GM12878 (cell line): ENCODE data around the gene ZNF620. TPM values are rescaled to one million over a fixed set of nuclear protein-coding genes. Genes with fewer than 3 reads are reported as not detected.

ENCODE experiments used
- ATAC-seq: fragments of 200-7000 bp; cut with Tn5 transposase; 3 replicates; pipeline ENCODE4 v1.9.1; 2020; ENCODE audit warnings: mild to moderate bottlenecking, moderate library complexity
- Bru-seq: library from RNA; stranded (reverse); fragments of 400-500 nt; gene quantifications from one replicate; lab custom pipeline; 2021; lab: Mats Ljungman, UMichigan
- BruChase-seq, 2 experiments: library from RNA; stranded (reverse); fragments of 400-500 nt; gene quantifications; one replicate each; lab custom pipeline; 2021; lab: Mats Ljungman, UMichigan
- BruUV-seq: library from RNA; stranded (reverse); fragments of 400-500 nt; replicated peaks from 2 replicates; lab custom pipeline; 2021; lab: Mats Ljungman, UMichigan
- CTCF ChIA-PET: fragments of 300-600 bp; sonication (Branson Sonifier 250); formaldehyde crosslinking; extraction: SDS; loops from one replicate; lab custom pipeline; 2021; ENCODE audit warnings: inconsistent platforms; lab: Yijun Ruan, JAX
- POLR2A ChIA-PET: fragments of 350-600 bp; formaldehyde crosslinking; extraction: SDS; loops from one replicate; lab custom pipeline; 2021; ENCODE audit warnings: inconsistent platforms; lab: Charles Lee
- RAD21 ChIA-PET: fragments of 300-600 bp; sonication (Branson Sonifier 250); formaldehyde crosslinking; loops from one replicate; lab custom pipeline; 2023; ENCODE audit warnings: antibody characterized with exemption; ENCODE audit not compliant: unreplicated experiment; lab: Charles Lee
- SMC1A ChIA-PET: fragments of 300-600 bp; sonication (Branson Sonifier 250); formaldehyde crosslinking; loops from one replicate; lab custom pipeline; 2023; ENCODE audit not compliant: unreplicated experiment, uncharacterized antibody; lab: Charles Lee
- DNase-seq: peaks from one replicate; pipeline ENCODE4 v3.0.0-alpha.2; 2011; ENCODE audit warnings: low read depth, low spot score
- FAIRE-seq: peaks from 3 replicates; lab custom pipeline; 2011; peaks lifted over from hg19 to GRCh38; lab: Jason Lieb, UNC
- H2AFZ ChIP-seq: 2 replicates; pipeline ENCODE4 v1.6.0; 2011; ENCODE audit warnings: low read depth, low read length, control low read depth; ENCODE audit not compliant: control insufficient read depth
- H3K27ac ChIP-seq: 2 replicates; pipeline ENCODE4 v1.5.1; 2011; ENCODE audit warnings: control low read depth; ENCODE audit not compliant: control insufficient read depth, insufficient read depth
- H3K27me3 ChIP-seq, 2 experiments: replicated peaks in 1 of 2; 2 replicates each; pipeline versions ENCODE4 v1.6.0 to v1.6.1; 2011; ENCODE audit warnings: low read length in 1 of 2; ENCODE audit not compliant: control insufficient read depth in 2 of 2, insufficient read depth in 2 of 2
- H3K36me3 ChIP-seq, 2 experiments: 2 replicates each; pipeline ENCODE4 v1.5.1; 2011; ENCODE audit warnings: low read length in 1 of 2; ENCODE audit not compliant: control insufficient read depth in 2 of 2, insufficient read depth in 2 of 2
- H3K4me1 ChIP-seq: 2 replicates; pipeline ENCODE4 v1.6.1; 2011; ENCODE audit warnings: mild to moderate bottlenecking, low read length, moderate library complexity, mixed read lengths; ENCODE audit not compliant: control insufficient read depth, insufficient read depth
- H3K4me2 ChIP-seq: 2 replicates; pipeline ENCODE4 v1.6.0; 2011; ENCODE audit warnings: control low read depth; ENCODE audit not compliant: control insufficient read depth, insufficient read depth
- H3K4me3 ChIP-seq: fragments of 200-600 bp; sonication (generic); 2 replicates; pipeline ENCODE4 v1.5.1; 2016
- H3K79me2 ChIP-seq: 2 replicates; pipeline ENCODE4 v1.6.0; 2011; ENCODE audit warnings: low read length; ENCODE audit not compliant: control insufficient read depth, insufficient read depth
- H3K9ac ChIP-seq: 2 replicates; pipeline ENCODE4 v1.8.0; 2011; ENCODE audit warnings: low read length, control low read depth, mixed read lengths; ENCODE audit not compliant: control insufficient read depth, insufficient read depth
- H3K9me3 ChIP-seq: replicated peaks from 3 replicates; pipeline ENCODE4 v1.5.1; 2011; ENCODE audit warnings: mild to moderate bottlenecking, low read length; ENCODE audit not compliant: control insufficient read depth, insufficient read depth
- H4K20me1 ChIP-seq: 2 replicates; pipeline ENCODE4 v1.6.0; 2011; ENCODE audit not compliant: control insufficient read depth, insufficient read depth
- BHLHE40 ChIP-seq, 2 experiments: fragments of 450-650 bp in 1 of 2; IDR thresholded peaks; 2 replicates each; pipeline ENCODE4 v1.6.1; 2011 to 2017; ENCODE audit warnings: low read depth in 2 of 2, borderline replicate concordance in 1 of 2, improper control_type of control experiment in 1 of 2, low read length in 1 of 2, mild to moderate bottlenecking in 1 of 2
- CREM ChIP-seq: IDR thresholded peaks from 2 replicates; pipeline ENCODE4 v1.6.1; 2014; ENCODE audit warnings: antibody characterized with exemption, low read depth
- DPF2 ChIP-seq: fragments of 450-650 bp; IDR thresholded peaks from 2 replicates; pipeline ENCODE4 v1.6.1; 2017; ENCODE audit warnings: mild to moderate bottlenecking
- EED ChIP-seq: sonication (generic); IDR thresholded peaks from 2 replicates; pipeline ENCODE4 v1.6.1; 2016; ENCODE audit warnings: antibody characterized with exemption, low read depth
- EGR1 ChIP-seq, 2 experiments: IDR thresholded peaks; 1 replicate in 1 of 2; 2 replicates in 1 of 2; pipeline ENCODE4 v1.6.1; 2011 to 2012; ENCODE audit warnings: low read depth in 2 of 2, low read length in 2 of 2, borderline replicate concordance in 1 of 2, mild to moderate bottlenecking in 1 of 2, moderate library complexity in 1 of 2
- EP300 ChIP-seq, 2 experiments: fragments of 150-350 bp in 1 of 2; IDR thresholded peaks; 2 replicates each; pipeline ENCODE4 v1.6.1; 2011 to 2012; ENCODE audit warnings: low read depth in 2 of 2, low read length in 2 of 2, borderline replicate concordance in 1 of 2, improper control_type of control experiment in 1 of 2, inconsistent platforms in 1 of 2; ENCODE audit not compliant: control insufficient read depth in 1 of 2
- GABPA ChIP-seq: IDR thresholded peaks from 2 replicates; pipeline ENCODE4 v1.6.1; 2014; ENCODE audit warnings: antibody characterized with exemption, low read depth, mild to moderate bottlenecking, inconsistent platforms
- GATAD2B ChIP-seq: fragments of 450-650 bp; conservative IDR thresholded peaks from 2 replicates; pipeline ENCODE4 v1.6.1; 2017; ENCODE audit warnings: low read depth, mild to moderate bottlenecking, moderate library complexity
- IKZF2 ChIP-seq, 2 experiments: fragments of 450-650 bp; IDR thresholded peaks; 2 replicates each; pipeline ENCODE4 v1.6.1; 2017; ENCODE audit warnings: mild to moderate bottlenecking in 2 of 2, moderate library complexity in 2 of 2
- MYC ChIP-seq: IDR thresholded peaks from 2 replicates; pipeline ENCODE4 v1.6.1; 2011; ENCODE audit warnings: mild to moderate bottlenecking, low read length, moderate library complexity, inconsistent platforms; ENCODE audit not compliant: insufficient read depth, insufficient replicate concordance, insufficient read length, severe bottlenecking
- NR2C2 ChIP-seq: IDR thresholded peaks from 2 replicates; pipeline ENCODE4 v1.6.1; 2011; ENCODE audit warnings: borderline replicate concordance, low read depth; ENCODE audit not compliant: control insufficient read depth, insufficient read length
- RUNX3 ChIP-seq: IDR thresholded peaks from 2 replicates; pipeline ENCODE4 v1.6.1; 2012; ENCODE audit warnings: low read length, inconsistent platforms
- TARDBP ChIP-seq: IDR thresholded peaks from 2 replicates; pipeline ENCODE4 v1.6.1; 2016; ENCODE audit warnings: borderline replicate concordance
- YY1 ChIP-seq: IDR thresholded peaks from 2 replicates; pipeline ENCODE4 v1.6.1; 2011; ENCODE audit warnings: low read depth, mild to moderate bottlenecking, low read length
- WGBS: methylation state at CpG from one replicate; pipeline ENCODE4 v1.1.6; 2016; ENCODE audit warnings: low lambda C conversion rate; ENCODE audit not compliant: insufficient replicate concordance, insufficient coverage; ENCODE audit errors: missing lambda C conversion rate; 5-methylcytosine and 5-hydroxymethylcytosine counted together
- in situ Hi-C: fragments of 300-500 bp; cut with MboI; formaldehyde crosslinking; loops from 9 replicates; pipeline ENCODE4 v1.14.3; 2018; ENCODE audit warnings: mixed read lengths
- intact Hi-C: fragments of 100-400 bp; cut with micrococcal nuclease; formaldehyde crosslinking; loops from one replicate; pipeline ENCODE4 v1.14.2; 2022; ENCODE audit not compliant: unreplicated experiment
- long read RNA-seq, 2 experiments: library from polyadenylated mRNA; unstranded; transcript quantifications; one replicate each; pipeline ENCODE4 v2.0.0, GENCODE V29; 2019 to 2020
- polyA minus RNA-seq, 3 experiments: library from RNA; depleted of rRNA, polyadenylated mRNA; stranded (reverse); fragments of >200 nt; gene quantifications; 2 replicates each; pipeline ENCODE4 v1.2.3, GENCODE V29; 2011
- polyA plus RNA-seq, 11 experiments: library from polyadenylated mRNA; depleted of rRNA in 4 of 11; unstranded in 6 of 11; stranded (reverse) in 5 of 11; fragments of >200 nt; fragmentation: Nextera tagmentation in 4 of 11; fragmentation: Illumina TruSeq in 1 of 11; extraction: Ambion mirVana in 4 of 11; extraction: Trizol in 1 of 11; gene quantifications; 1 replicate in 1 of 11; 2 replicates in 10 of 11; pipeline versions ENCODE4 v1.2.1 to v1.2.3, GENCODE V29; 2011 to 2016; ENCODE audit warnings: inconsistent platforms in 2 of 11, missing spikeins in 2 of 11, low read depth in 1 of 11
- total RNA-seq, 4 experiments: library from RNA; depleted of rRNA in 3 of 4; stranded (reverse); fragments of >200 nt in 3 of 4; fragmentation: Illumina TruSeq in 1 of 4; extraction: Trizol in 1 of 4; gene quantifications; 2 replicates each; pipeline versions ENCODE4 v1.2.1 to v1.2.3, GENCODE V29; 2013 to 2021
- TF ChIP-seq, protein P1 (sequence below), 3 experiments: IDR thresholded peaks in 2 of 3; conservative IDR thresholded peaks in 1 of 3; 2 replicates each; pipeline ENCODE4 v1.5.1; 2011; ENCODE audit warnings: low read depth in 3 of 3, low read length in 3 of 3, mild to moderate bottlenecking in 3 of 3, control low read depth in 2 of 3, moderate library complexity in 2 of 3, inconsistent platforms in 1 of 3, mixed read lengths in 1 of 3; ENCODE audit not compliant: control insufficient read depth in 2 of 3, insufficient read depth in 1 of 3; ENCODE audit errors: extremely low read depth in 1 of 3

Gene ZNF620
- total RNA-seq (2013; cell fraction: nucleolus; rRNA removed): 7.1 and 8.1 TPM in 2 replicates
- total RNA-seq (2014; rRNA removed): 1.7 and 2.6 TPM in 2 replicates
- total RNA-seq (2014; rRNA removed; fragmentation: Illumina TruSeq; extraction: Trizol): 4.3 TPM in 2 replicates
- 2.9 and 3.4 TPM in 2 replicates for total RNA-seq (2021)
- 1.3 TPM for polyA plus RNA-seq (2011; ENCODE audit: low read depth)
- 1.3 and 1.7 TPM in 2 replicates for polyA plus RNA-seq (2011; rRNA removed)
- 0.88 and 1.5 TPM in 2 replicates for polyA plus RNA-seq (2011; cell fraction: cytosol; rRNA removed)
- polyA plus RNA-seq (2011; cell fraction: nucleus; rRNA removed): 1.0 and 1.5 TPM in 2 replicates
- 0.94 and 1.1 TPM in 2 replicates for polyA plus RNA-seq (2012)
- 2.1 and 3.5 TPM in 2 replicates for polyA plus RNA-seq (2014; fragmentation: Illumina TruSeq; extraction: Trizol)
- 1 to 10 TPM; 1.3 to 1.7 TPM for polyA plus RNA-seq (2014; fragmentation: Nextera tagmentation; extraction: Ambion mirVana)
- 2.4 and 3.2 TPM in 2 replicates for polyA plus RNA-seq (2014; rRNA removed)
- polyA plus RNA-seq (2016; fragmentation: Nextera tagmentation; extraction: Ambion mirVana): 1 to 10 TPM; 2.4 to 3.8 TPM
- 1.8 and 2.1 TPM in 2 replicates for polyA minus RNA-seq (2011; rRNA and poly(A)+ RNA removed)
- 0.80 and 2.0 TPM in 2 replicates for polyA minus RNA-seq (2011; cell fraction: cytosol; rRNA and poly(A)+ RNA removed)
- polyA minus RNA-seq (2011; cell fraction: nucleus; rRNA and poly(A)+ RNA removed): 0.48 and 0.77 TPM in 2 replicates
- Bru-seq, nascent RNA: percentile 56 among the genes with signal in this experiment
- percentile 60 among the genes with signal in this experiment for BruChase-seq, experiment 1, labeled RNA remaining after a 6-hour chase
- BruChase-seq, experiment 2, labeled RNA remaining after a 2-hour chase: percentile 61 among the genes with signal in this experiment
- long read RNA-seq, experiment 1, partial matches to known transcripts: 0 of 3 reads
- long read RNA-seq, experiment 1, other reads (novel, unspliced or antisense): 1 of 3 reads
- long read RNA-seq, experiment 2, partial matches to known transcripts: 1 of 16 reads
- long read RNA-seq, experiment 2, other reads (novel, unspliced or antisense): 5 of 16 reads

DNA sequence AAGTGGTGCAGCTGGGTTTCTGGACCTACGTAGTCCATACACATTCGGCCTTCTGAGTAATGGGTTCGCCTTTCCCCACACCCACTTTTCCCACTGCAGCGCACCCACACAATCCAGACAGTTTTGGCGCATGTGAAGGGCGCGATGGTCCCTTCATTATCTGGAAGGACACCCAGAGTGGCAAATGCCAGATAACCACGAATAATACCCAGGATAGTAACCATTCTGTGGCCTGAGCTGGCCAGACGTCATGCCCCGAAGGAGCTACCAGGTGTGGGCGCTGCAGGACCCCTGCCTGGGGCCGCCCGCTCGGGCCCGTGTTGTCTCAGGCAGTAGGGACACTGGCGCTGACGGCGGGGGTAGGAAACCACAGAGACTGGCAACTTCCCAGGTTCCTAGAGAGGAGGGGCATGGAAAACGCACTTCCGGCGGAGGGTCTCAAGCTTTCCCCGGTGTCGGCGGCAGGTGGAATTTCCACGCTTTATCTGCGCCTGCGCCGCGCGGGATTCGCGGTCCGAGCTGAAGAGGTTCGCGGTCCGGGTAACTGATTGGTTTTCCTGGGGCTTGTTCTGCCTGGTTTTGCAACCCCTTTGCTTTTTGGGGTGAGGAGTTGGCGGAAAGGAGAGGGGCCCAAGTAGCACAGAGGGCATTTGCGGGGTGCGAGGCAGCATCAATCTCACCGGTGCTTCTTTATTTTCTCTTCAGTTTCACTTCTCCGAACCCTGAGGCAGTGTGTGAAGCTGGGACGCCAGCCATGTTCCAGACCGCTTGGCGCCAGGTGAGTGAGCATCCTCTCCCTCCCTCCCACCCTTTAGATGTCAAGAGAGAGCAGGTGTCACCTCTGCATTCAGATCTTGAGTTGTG is at the start of gene ZNF620:
TSS of gene ZNF620 (plus strand) at position 441 of the 864 bp plus-strand sequence. CDS start at position 755, 314 bp downstream.
- Histone ChIP-seq H2AFZ (peak within 1 kb of the TSS; percentile 94), H3K4me3 (peak within 1 kb of the TSS; percentile 75), H4K20me1 (no peaks in the 10 kb centered on the region), H3K4me1 (peaks cover 5% of the 10 kb centered on the region; the same call in 1 of the 2 replicates), H3K9me3 (no peaks in the 10 kb centered on the region), H3K9ac (peak within 1 kb of the TSS; percentile 71), H3K27me3 (no peaks in the 10 kb centered on the region), H3K36me3 (no peaks in the 10 kb centered on the region), H3K27ac (peak within 1 kb of the TSS; percentile 53; the same call in 1 of the 2 replicates), H3K79me2 (no peaks in the 10 kb centered on the region), H3K4me2 (peak within 1 kb of the TSS; percentile 77)
- intact Hi-C loops (no loop called here), in situ Hi-C loops (no loop called here)
- WGBS: 22% methylated on average over 41 of the region's 44 CpGs
- BruUV-seq: no TSS peak
- peak; percentile 95 for ATAC-seq
- POLR2A ChIA-PET: interaction anchor here (0.8 to 3.1 kb wide), 4 partner anchors 19 to 52 kb away, joined by 4 to 12 read pairs (median 4); partner anchors contain the start of genes RPL14 and ZNF621
- CTCF ChIA-PET: interaction anchor here (1.1 to 2.4 kb wide), 7 partner anchors 10 to 314 kb away, joined by 3 to 18 read pairs (median 5); partner anchors contain the start of genes ZNF619 and ZNF621
- peak; percentile 62 for FAIRE-seq
- DNase-seq: no peak
- SMC1A ChIA-PET: interaction anchor here (1.0 to 2.1 kb wide), 6 partner anchors 9 to 764 kb away, joined by 3 to 11 read pairs (median 4); no protein-coding TSS in a partner anchor
- RAD21 ChIA-PET: interaction anchor here (1.0 kb wide), 2 partner anchors 19 to 29 kb away, joined by 3 read pairs; partner anchors contain the start of genes ZNF619 and ZNF621
- no peak for TF ChIP-seq EGR1 (IDR thresholded peaks at IDR 0.05; ENCODE audit: borderline replicate concordance in 1 of 2, low read depth in 2 of 2, low read length in 2 of 2)
- TF ChIP-seq BHLHE40 (IDR thresholded peaks at IDR 0.05; ENCODE audit: borderline replicate concordance in 1 of 2, low read depth in 2 of 2, low read length in 1 of 2): peak in 1 of 2 experiments; percentile 20; a peak in 1 of 4 replicates
- TF ChIP-seq TARDBP: no peak
- TF ChIP-seq, protein P1, sequence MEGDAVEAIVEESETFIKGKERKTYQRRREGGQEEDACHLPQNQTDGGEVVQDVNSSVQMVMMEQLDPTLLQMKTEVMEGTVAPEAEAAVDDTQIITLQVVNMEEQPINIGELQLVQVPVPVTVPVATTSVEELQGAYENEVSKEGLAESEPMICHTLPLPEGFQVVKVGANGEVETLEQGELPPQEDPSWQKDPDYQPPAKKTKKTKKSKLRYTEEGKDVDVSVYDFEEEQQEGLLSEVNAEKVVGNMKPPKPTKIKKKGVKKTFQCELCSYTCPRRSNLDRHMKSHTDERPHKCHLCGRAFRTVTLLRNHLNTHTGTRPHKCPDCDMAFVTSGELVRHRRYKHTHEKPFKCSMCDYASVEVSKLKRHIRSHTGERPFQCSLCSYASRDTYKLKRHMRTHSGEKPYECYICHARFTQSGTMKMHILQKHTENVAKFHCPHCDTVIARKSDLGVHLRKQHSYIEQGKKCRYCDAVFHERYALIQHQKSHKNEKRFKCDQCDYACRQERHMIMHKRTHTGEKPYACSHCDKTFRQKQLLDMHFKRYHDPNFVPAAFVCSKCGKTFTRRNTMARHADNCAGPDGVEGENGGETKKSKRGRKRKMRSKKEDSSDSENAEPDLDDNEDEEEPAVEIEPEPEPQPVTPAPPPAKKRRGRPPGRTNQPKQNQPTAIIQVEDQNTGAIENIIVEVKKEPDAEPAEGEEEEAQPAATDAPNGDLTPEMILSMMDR (IDR thresholded peaks at IDR 0.05 in 2 of 3, conservative IDR thresholded peaks at IDR 0.05 in 1 of 3; ENCODE audit: control insufficient read depth in 2 of 3, extremely low read depth in 1 of 3, insufficient read depth in 1 of 3, low read depth in 3 of 3, low read length in 3 of 3): peak; percentile 40 to 61 (median 48); a peak in 5 of 6 replicates
- no peak for TF ChIP-seq NR2C2
- TF ChIP-seq GATAD2B: peak; percentile 71; the same call in 1 of the 2 replicates
- peak; percentile 45; the same call in 1 of the 2 replicates for TF ChIP-seq EED
- TF ChIP-seq GABPA: peak; percentile 60; the same call in 1 of the 2 replicates
- no peak for TF ChIP-seq EP300 (IDR thresholded peaks at IDR 0.05; ENCODE audit: borderline replicate concordance in 1 of 2, control insufficient read depth in 1 of 2, low read depth in 2 of 2, low read length in 2 of 2)
- peak in 1 of 2 experiments; percentile 44; a peak in 1 of 4 replicates for TF ChIP-seq IKZF2 (IDR thresholded peaks at IDR 0.05)
- TF ChIP-seq RUNX3: peak; percentile 49
- peak; percentile 26; the same call in 1 of the 2 replicates for TF ChIP-seq DPF2
- TF ChIP-seq YY1: peak; percentile 41; the same call in 1 of the 2 replicates
- 0 out of 2 replicates have a peak, but pooled peaks have one; percentile 26 for TF ChIP-seq CREM
- no peak for TF ChIP-seq MYC
